GM23338 (cell line): Measurements from ENCODE around the gene PPFIBP2.

Experiments
- CREB1 ChIP-seq: fragments of 250-450 bp; sonication (Bioruptor Pico); IDR thresholded peaks from 2 replicates; pipeline ENCODE4 v1.5.0; 2020; ENCODE audit warnings: low read depth, mild to moderate bottlenecking, moderate library complexity
- CTCF ChIP-seq, 2 experiments: fragments of 200-600 bp in 1 of 2; sonication (generic) in 1 of 2; conservative IDR thresholded peaks; 2 replicates each; pipeline versions ENCODE4 v1.5.1 to v1.6.1; 2016 to 2017; ENCODE audit warnings: antibody characterized with exemption in 2 of 2, low read depth in 2 of 2, mild to moderate bottlenecking in 2 of 2, moderate library complexity in 1 of 2
- EZH2 ChIP-seq: fragments of 200-600 bp; sonication (generic); IDR thresholded peaks from one replicate; pipeline ENCODE4 v1.8.0; 2017; ENCODE audit warnings: antibody characterized with exemption, mild to moderate bottlenecking, low read depth; ENCODE audit not compliant: unreplicated experiment

GRCh38 chr11:7572001-7572712 is 58.4 kb downstream of the PPFIBP2 start:
- TF ChIP-seq CTCF (conservative IDR thresholded peaks at IDR 0.05; ENCODE audit: low read depth in 2 of 2), result no peak; a peak in 2 of 4 replicates
- TF ChIP-seq CREB1, result no peak
- TF ChIP-seq EZH2, result no peak
